Measurements from ENCODE around the gene ZSCAN10.

Gene ZSCAN10

DNA sequence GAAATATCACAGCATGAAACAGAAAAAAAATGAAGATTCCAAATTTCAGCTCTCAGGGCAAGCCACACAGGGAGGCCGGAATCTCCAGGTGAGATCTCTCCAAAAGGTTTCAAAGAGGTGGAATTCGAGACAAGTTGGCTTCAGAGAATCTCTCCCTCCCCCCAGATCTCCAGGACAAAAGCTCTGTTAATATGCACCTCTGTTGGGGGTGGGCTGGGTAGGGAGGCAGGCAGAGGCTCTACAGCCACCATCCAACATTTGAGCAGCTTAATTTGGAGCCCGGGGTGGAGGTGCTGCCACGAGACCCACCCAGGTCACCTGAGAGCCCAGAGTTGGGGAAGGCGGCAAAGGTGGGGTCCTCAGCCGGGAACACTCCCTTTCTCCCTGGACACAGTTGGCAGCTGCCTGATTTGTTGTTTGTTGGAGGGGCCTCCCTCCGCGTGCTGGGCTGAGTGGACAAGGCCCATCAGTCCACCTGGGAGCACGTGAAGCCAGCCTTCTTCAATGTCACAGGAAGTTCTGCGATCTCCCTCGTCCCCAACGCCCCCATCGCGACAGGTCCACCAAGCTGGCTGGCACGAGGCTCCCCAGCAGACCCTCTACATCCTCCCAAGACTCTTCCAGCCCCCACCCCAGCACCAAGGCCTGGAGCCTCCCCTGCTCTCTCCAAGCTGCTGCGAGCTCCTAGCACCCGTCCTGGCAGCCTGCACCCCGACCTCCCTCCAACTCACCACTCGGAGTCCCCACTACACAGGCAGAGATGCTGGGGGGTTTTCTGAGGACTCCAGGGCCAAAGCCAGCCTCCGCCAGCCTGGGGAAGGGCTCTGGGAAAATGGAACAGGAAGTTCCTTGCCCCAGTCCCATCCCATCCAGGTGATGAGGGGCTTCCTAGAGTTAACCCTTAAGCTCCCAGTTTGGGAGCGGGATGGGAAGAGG is at the start of gene ZSCAN10:
TSS of gene ZSCAN10 (minus strand) at position 836 of the 936 bp plus-strand sequence. CDS start 6,357 bp downstream, outside the sequence.
- POLR2A ChIA-PET (ENCODE audit: low non-redundant PET) = no interaction called here
- H3K27ac ChIP-seq = peak within 1 kb of the TSS; percentile 62
- CTCF ChIA-PET = interaction anchor here (0.6 to 1.6 kb wide), 4 partner anchors 40 to 67 kb away, joined by 3 to 4 read pairs (median 4); no protein-coding TSS in a partner anchor

DNA sequence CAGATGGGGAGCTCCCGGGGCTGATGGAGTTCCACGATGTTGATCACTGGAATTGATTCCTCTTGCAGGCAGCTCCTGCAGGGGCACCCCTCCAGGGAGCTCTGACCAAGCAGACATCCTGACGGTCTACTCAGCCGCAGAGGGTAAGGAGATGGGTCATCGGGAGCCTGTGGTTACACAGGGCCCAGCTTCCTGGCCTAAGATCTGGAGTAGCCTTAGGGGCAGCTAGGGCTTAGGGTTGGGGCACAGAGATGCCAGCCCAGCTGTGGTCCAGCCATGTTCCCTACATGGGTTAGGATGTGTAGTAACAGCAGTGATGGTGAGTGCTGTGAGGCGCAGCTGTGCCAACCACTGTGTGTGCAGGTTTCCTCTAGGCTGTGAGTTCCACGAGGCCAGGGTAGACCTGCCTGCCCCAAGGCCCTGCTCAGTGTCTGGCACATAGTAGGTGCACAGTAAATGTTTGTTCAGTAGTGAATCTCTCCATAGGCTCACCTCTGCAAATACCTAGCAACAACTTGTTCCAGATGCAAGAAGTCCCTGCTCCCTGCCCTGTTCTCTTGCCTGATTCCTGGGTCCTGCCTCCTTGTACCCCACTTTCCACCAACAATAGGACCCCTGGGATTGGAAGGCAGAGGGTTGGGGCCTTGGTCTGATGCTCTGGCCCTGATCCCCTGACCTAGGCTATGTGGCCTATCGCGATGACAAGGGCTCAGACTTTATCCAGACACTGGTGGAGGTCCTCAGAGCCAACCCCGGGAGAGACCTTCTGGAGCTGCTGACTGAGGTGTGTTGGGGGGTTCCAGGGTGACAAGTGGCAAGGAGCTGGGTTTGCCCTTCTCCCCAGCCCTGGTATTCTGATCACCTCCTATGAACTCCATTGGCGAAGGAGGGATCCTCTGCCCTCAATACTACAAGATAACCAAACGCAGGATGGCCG is 49.4 kb upstream of the ZSCAN10 start:
- POLR2A ChIA-PET (ENCODE audit: low non-redundant PET) = no interaction called here
- H3K27ac ChIP-seq = peak overlapping the region; percentile 90
- CTCF ChIA-PET = interaction anchor here (0.6 to 1.5 kb wide), 3 partner anchors 19 to 479 kb away, joined by 4 read pairs; no protein-coding TSS in a partner anchor
- no peak for TF ChIP-seq CTCF (conservative IDR thresholded peaks at IDR 0.05; ENCODE audit: low read depth)
- no peak for DNase-seq (ENCODE audit: low spot score)

More for the DNA sequence above, at the start of gene ZSCAN10:
- no peak for TF ChIP-seq CTCF (conservative IDR thresholded peaks at IDR 0.05; ENCODE audit: low read depth)
- DNase-seq (ENCODE audit: low spot score) = no peak

- ChIA-PET POLR2A (ENCODE audit: low non-redundant PET) (interaction anchor here (1.4 kb wide), 1 partner anchor 12 kb away, joined by 7 read pairs; the partner anchor contains the start of gene ZNF213), CTCF (interaction anchor here (0.6 to 1.5 kb wide), 2 partner anchors 12 to 18 kb away, joined by 4 read pairs; no protein-coding TSS in a partner anchor)
- DNase-seq (ENCODE audit: low spot score) = no peak
- no peak overlapping the region for H3K27ac ChIP-seq
- no peak for TF ChIP-seq CTCF (conservative IDR thresholded peaks at IDR 0.05; ENCODE audit: low read depth)
These were observed 48.6 kb upstream of the ZSCAN10 start for GRCh38 chr16:3147757-3148104.

- CTCF ChIA-PET = interaction anchor here (0.6 to 1.5 kb wide), 3 partner anchors 12 to 422 kb away, joined by 3 to 4 read pairs (median 4); no protein-coding TSS in a partner anchor
- DNase-seq (ENCODE audit: low spot score) = no peak
- no peak overlapping the region for H3K27ac ChIP-seq
- POLR2A ChIA-PET (ENCODE audit: low non-redundant PET) = interaction anchor here (1.4 kb wide), 1 partner anchor 12 kb away, joined by 7 read pairs; the partner anchor contains the start of gene ZNF213
- TF ChIP-seq CTCF (conservative IDR thresholded peaks at IDR 0.05; ENCODE audit: low read depth) = no peak
These were observed 48.1 kb upstream of the ZSCAN10 start for GRCh38 chr16:3147046-3147756.

GRCh38 chr16:3145660-3146059 is 46.6 kb upstream of the ZSCAN10 start:
- no peak for TF ChIP-seq CTCF (conservative IDR thresholded peaks at IDR 0.05; ENCODE audit: low read depth)
- ChIA-PET POLR2A (ENCODE audit: low non-redundant PET) (no interaction called here), CTCF (no interaction called here)
- H3K27ac ChIP-seq = no peak overlapping the region
- DNase-seq (ENCODE audit: low spot score) = no peak
